AG08395 (cell line): ENCODE data around the gene PANX1.
"Not testable (repeated sequence)": the region's sequence is repeated elsewhere in the genome, so short reads cannot be mapped to it uniquely, and the experiment has no call there.

Experiments used
- DNase-seq: peaks from one replicate; pipeline ENCODE4 v3.0.0; 2012; ENCODE audit warnings: mixed read lengths, low spot score

The PANX1 gene, protein sequence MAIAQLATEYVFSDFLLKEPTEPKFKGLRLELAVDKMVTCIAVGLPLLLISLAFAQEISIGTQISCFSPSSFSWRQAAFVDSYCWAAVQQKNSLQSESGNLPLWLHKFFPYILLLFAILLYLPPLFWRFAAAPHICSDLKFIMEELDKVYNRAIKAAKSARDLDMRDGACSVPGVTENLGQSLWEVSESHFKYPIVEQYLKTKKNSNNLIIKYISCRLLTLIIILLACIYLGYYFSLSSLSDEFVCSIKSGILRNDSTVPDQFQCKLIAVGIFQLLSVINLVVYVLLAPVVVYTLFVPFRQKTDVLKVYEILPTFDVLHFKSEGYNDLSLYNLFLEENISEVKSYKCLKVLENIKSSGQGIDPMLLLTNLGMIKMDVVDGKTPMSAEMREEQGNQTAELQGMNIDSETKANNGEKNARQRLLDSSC

GRCh38 chr11:94128746-94129511 lies at the start of gene PANX1:
TSS of gene PANX1 (plus strand) at chr11:94128841. CDS start at chr11:94129313, 472 bp downstream.
- peak; percentile 70 for DNase-seq

DNA sequence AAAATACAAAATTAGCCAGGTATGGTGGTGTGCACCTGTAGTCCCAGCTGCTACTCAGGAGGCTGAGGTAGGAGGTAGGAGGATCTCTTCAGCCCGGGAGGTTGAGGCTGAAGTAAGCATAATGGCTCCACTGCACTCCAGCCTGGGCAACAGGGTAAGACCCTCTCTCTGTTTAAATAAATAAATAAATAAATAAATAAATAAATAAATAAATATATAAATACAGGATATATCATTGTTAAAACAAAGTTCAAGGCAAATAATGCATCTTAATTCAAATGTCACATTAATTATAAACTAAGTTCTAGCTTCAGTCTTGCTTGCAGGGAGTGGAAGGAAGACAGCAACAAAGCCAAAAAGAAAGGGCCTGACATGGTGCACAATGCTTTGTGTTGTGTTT lies 44.5 kb upstream of the PANX1 start:
- DNase-seq, result no peak

DNA sequence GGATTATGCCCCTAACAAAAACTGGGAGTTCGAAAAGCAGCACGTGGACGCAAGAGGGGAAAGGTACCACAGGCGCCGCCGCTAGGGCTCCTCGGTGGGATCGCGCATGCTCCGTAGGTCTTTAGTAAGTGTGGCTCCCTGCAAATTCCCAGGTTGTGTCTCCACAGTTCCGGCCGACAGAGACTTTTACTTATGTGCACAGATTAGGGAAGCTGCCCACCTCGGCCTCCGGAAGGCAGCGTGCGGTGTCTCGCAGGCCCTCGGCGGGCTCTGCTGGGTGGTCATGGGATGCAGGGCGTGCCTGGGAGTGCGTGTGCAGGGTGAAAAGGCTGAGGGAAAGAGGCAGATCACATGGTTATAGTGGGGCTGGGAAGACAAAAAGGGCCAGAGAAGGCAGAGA lies 39.7 kb upstream of the PANX1 start:
- DNase-seq, result no peak

GRCh38 chr11:94089341-94089740 lies 39.3 kb upstream of the PANX1 start:
- no peak for DNase-seq

GRCh38 chr11:94090401-94090800 lies 38.2 kb upstream of the PANX1 start:
- DNase-seq, result no peak

DNA sequence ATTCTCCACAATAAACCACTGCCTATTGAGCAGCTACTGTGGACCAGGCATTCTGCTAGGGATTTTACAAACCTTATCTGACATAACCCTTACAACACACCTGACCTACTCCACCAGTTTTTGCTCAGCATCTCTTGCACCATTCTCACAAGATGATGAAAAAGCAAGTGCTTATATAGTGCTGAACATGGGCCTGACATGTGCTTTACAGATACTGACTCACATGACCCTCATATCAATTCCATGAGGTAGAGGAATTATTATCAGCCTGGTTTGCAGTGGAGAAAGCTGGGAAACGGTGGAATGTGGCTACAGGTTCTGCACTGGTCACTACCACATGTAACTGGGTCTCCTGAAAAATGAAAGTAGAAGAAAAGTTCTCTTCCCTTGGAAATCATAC lies 37.5 kb upstream of the PANX1 start:
- DNase-seq, result no peak

DNA sequence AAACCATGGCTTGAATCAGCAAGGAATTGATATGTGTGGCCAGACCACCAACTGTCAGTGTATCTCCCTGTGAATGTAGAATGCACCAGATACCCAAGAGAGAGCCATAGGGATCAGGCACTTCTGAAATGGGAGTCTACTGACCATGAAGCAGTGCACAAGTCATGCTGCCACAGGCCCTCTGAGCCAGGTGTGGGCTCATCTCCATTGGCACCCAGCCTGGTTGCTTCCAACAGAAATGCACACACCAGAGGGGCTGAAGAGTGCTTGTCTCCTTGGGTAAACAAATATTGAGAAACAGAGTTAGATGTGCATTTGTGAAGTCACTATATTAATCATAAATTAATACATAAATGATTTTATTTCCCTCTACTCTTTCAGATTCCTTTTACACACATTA lies 28.4 kb upstream of the PANX1 start:
- no peak for DNase-seq

- DNase-seq, result no peak
These were observed 25.2 kb upstream of the PANX1 start for GRCh38 chr11:94103471-94103870.

- DNase-seq, result no peak
These were observed 23.9 kb upstream of the PANX1 start for GRCh38 chr11:94104734-94105133.

DNA sequence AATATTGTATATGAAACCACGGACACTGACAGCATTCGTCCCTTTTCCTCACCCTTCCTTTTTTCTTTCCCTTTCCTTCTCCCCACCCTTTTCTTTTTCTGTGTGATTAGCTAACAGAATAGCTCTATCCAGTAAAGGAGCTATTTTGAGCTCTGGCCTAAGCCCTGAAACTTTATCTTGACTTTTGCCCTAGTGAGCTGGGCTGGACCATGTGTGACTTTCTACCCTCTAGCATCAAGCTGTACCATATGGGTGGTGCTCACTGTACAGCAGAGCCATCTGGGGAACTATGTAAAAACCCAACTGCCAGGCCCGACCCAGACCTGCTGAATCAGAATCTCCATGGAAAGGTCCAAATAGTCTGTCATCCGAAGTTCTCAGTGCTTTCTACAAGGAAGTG lies 21.9 kb upstream of the PANX1 start:
- DNase-seq, result no peak

DNA sequence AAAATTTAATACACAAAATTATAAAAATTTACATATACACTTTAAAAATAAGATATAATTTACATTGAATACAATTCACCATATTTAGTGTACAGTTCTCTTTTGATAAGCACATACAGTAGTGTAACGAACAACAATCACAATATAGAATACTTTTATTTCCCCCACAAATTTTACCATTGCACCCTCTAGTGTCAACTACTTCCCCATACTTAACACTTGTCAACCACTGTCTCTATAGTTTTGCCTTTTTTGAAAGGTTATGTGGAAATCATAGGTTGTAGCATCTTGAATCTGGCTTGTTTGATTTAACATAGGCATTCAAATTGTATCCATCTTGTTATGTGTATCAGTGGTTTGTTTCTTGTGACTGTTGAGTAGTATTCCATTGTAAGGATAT lies 21.3 kb upstream of the PANX1 start:
- DNase-seq, result no peak

DNA sequence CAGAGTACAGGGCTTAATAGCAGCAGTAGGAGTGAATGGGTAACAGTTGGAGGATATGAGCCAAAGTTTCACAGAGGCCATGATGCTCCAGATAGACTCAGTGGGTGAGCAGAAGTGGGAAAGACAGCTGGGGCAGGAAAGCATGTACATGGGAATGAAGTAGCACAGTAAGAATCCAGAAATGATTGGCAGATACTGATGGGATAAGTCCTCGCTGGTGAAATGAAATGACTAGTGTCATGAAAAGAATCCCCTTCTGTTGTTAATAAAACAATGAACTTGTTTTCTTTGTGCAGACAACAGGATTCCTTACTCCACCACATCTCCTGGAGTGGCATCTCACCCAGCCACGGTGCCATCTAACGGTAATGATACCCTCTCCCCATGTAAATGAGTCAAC lies 17.4 kb upstream of the PANX1 start:
- DNase-seq, result no peak

- DNase-seq, result no peak
These were observed 17.0 kb upstream of the PANX1 start for GRCh38 chr11:94111660-94112059.

DNA sequence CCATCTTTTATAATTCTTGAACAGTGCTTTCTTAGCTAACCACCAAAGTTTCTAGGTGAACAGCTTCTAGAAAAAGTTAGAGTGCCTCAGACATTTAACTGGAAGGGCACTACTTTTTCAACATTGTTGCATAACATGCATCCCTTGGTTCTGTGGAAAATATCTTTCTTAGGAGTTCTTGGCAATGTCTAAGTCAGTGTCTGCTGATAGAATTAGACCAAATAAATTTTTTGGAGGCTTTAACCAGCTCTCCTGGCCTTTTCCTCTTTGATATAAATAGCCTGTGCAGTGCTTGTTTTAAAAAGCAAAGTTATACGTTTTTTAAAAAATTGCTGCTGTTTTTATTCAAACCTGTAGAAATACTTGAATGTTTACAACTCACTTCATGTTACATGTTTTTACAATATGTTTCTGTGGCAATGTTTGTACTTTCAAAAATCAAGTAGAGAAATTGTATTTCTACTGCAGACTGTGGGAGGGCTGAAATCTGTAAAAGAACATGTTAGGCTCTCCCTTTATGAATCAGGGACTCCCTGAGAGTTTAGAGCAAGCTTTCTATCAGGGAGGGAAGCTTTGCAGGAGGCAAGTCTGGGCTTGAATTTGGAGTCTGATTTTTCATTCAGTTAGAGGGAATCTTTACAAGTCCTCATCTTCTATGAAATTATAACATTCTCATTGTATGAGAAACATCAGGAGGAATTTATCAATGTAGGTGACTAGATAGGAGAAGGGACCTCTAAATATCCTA lies 16.3 kb upstream of the PANX1 start:
- DNase-seq, result no peak

GRCh38 chr11:94117197-94117574 lies 11.5 kb upstream of the PANX1 start:
- DNase-seq, result no peak

DNA sequence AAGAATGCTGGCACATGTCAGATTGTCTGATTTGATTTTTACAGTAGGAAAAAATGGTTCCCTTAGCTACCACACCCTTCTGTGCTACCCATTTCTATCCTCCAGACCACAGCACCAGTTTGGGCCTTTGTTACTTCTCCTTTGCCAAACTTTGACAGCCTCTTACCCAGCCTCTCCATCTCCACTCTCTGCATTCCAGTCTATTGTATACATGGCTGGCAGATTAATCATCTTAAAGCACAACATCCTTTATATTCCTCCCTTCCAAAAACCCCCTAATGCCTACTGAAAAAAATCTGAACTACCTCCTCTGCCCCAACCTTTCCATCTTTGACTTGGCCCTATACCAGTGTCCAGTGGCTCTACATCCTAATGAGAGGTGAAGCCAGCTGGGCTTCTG lies 10.8 kb upstream of the PANX1 start:
- DNase-seq, result no peak

GRCh38 chr11:94119676-94120075 lies 9.0 kb upstream of the PANX1 start:
- DNase-seq, result not testable (repeated sequence)

GRCh38 chr11:94120516-94120915 lies 8.1 kb upstream of the PANX1 start:
- not testable (repeated sequence) for DNase-seq

GRCh38 chr11:94120946-94121345 lies 7.7 kb upstream of the PANX1 start:
- DNase-seq, result no peak

DNA sequence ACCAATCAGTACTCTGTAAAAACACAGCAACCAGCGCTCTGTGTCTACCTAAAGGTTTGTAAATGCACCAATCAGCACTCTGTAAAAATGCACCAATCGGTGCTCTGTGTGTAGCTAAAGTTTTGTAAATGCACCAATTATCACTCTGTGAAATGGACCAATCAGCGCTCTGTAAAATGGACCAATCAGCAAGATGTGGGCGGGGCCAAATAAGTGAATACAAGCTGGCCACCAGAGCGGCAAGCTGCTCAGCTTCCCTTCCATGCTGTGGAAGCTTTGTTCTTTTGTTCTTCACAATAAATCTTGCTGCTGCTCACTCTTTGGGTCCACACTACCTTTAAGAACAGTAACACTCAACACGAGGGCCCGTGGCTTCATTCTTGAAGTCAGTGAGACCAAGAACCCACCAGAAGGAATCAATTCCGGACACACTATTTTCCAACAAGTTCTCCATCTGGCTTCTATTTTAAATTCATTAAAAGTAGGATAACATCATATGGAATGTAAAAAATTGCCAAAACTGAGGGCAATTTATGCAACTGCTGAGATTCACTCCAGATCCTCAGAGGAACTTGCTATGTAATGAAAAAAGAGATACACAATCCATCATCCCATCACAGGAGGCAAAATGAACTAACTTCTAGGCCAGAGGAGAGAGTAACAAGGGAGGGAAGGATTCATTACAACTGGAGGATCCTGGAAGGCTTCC lies 3.1 kb upstream of the PANX1 start:
- no peak for DNase-seq

- no peak for DNase-seq
These were observed 1.0 kb upstream of the PANX1 start for GRCh38 chr11:94127638-94128037.

DNA sequence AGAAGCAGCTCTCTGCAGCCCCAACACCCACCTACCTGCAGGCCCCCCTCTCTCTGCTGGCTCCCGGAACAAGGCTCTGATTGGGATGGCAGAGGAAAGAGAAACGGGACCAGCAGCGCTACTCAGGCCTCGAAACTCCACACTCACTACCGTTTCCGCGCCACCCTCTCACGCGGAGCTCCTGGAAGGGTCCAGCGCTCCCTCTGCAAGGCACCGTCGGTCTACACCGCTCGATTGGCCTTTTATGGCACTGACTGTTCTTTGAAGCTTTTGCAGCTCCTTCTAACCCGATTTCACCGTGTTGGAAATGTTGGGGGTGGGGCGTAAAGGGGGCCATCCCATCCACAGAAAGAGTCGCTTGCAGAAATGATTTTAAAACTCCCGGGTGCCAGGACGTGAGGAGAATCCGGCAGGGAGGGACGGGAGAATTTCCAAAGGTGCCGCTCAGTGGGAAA lies 323 bp upstream of the PANX1 start:
- DNase-seq, result no peak
